Middle frontal gyrus (tissue), 1 donor: ENCODE measurements around the gene E4F1.
"Not testable (repeated sequence)": the region's sequence is repeated elsewhere in the genome, so short reads cannot be mapped to it uniquely, and the experiment has no call there.

ENCODE experiments used
- DNase-seq: peaks from one replicate; pipeline ENCODE4 v3.0.0-alpha.2; 2015; ENCODE audit warnings: low spot score; ENCODE audit errors: extremely low spot score

E4F1 gene

DNA sequence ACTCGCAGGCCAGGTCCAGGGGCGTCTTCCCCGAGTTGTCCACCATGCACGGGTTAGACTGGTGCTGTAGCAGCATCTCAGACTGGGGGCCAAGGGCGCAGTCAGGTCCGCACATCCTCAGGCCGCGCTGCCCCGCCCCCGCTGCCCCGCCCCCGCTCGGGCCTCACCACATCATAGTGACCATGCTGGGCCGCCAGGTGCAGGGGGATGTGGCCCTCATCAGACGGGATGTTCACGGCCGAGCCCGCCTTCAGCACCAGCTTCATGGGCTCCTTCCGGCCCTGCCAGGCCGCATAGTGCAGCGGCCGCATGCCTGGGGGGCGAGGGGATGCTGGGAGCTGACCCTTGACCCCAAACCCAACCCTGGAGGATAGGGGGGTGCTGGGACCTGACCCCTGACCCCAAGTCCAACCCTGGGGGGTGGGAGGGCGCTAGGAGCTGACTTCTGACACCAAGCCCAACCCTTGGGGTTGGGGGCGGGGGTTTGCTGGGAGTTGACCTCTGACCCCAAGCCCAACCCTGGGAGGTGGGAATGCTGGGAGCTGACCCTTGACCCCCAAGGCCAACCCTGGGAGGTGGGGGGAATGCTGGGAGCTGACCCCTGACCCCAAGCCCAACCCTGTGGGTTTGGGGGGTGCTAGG is 34.0 kb upstream of the E4F1 start:
- DNase-seq = no peak

DNA sequence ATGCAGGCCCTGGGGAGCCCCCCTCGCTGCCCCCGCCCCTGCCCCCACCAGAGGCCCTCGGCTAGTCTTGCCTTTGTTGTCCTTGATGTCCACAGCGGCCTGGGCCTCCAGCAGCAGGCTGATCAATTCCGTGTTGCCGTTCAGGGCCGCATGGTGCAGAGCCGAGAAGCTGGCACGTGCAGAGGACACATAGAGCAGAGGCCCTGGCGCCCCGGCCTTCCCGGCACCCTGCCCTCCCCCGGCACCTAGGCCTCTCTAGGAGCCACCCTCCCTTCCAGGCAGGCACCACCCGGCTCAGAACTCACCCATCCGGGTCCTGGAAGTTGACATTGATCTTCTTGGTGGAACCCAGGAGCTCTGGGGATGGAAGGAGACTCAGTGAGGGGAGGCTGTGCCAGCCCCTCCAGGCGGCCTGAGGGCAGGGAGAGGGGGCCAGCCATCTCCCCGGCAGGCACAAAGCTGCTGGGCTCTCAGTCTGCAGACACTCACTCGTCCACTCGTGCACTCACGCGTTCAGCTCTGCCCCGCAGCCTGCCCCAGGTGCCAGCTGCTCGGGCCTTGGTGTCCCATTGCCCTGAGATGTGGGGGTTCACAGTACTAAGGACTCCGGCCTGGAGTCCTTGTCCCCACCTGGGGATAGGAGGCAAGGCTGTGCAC is 33.3 kb upstream of the E4F1 start:
- DNase-seq = no peak

DNA sequence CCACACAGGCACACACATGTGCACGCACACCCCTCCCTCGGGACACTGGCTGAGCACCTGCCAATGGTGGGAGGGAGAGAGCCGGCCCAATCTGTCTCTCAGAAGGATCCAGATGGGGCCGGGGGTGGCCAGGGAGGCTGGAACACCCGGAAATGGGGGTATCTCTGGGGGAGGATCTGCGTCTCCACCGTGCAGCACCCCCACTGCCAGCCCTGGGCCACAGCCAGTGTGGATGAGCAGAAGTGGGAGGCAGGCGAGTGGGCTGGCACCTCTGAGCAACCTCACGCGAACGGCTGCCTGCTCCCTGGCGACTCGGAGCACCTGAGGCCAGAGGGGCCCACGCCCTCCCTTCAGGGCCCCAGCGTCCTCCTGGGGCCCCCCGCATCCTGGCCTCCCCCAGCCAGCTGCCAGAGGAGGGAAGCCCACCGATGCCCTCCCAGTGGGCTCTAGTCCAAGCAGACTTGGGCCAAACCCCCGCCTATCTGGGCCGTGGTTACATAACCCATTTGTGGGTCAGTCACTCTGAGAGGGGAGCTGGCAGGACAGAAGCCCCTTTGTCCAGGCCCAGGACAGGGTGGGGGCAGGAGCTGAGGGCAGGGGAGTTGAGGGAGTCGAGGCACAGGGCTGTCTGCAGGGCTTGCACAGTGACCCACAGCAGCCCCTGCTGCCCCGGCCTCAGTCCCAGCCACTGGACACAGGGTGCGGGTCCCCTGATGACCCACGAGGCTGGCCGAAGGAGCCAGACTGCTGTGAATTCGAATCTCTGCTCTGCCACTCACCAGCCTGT is 32.5 kb upstream of the E4F1 start:
- DNase-seq = no peak

DNA sequence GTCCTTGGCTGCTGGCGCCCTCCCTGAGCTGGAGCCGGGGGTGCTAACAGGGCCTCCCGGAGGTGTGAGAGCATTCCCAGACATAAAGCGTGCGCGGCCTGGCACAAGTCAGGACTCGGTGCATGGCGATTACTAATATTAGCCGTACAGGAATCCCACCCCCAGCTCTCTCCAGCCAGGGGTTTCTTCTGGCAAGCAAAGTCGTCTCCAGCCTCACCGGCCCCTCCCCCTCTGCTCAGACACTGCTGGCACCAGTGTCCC is 32.0 kb upstream of the E4F1 start:
- no peak for DNase-seq

DNA sequence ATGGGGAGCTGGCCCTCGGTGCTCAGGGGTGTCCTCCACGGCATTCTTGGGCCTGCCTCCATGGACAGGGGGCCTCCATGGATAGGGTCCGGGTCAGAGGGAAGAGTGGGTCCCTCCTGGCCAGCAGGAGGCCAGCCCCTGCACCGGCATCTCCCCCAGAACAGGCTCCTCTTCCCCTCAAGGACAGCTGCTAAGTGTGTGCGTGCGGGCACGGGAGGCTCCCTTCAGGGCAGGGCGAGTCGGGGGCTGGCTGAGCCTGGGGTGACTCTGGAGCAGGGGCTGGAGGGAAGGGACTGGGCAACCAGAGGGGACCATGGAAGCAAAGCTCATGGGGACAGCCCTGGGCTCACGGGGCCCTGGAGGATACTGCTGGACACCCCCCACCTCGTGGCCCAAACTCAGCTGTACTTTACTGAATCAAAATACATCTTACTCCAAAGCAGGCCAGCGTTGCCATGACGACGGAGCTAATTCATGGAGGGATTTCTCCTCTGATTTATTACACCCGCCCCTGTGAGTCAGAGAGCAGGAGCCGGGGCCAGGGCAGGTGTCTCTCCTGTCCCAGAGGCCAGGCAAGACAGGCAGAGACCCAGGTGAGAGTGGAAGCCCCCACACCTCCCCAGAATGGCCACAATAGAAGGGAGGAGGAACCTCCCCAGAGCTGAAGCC is 29.1 kb upstream of the E4F1 start:
- no peak for DNase-seq

DNA sequence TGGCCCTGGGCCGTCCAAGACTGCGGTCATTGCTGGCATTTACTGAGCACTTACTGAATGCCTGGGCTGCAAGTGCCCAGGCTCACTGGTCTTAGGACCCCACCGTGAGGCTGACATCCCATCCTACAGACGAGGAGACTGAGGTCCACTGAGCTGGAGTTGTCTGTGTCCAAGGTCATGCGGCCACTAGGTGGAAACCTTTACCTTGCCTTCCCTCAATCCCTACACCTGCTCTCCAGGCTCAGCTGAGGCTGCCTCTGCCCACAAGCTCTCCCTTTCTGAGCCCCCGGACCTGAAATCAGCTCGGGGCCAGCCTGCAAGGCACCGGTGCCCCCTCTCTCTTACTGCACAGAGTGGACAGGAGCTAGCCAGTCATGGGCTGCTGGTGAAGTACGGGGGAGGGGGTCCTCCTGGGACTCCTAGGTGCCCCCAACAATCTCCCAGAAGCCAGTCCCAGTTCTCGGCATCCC is 28.5 kb upstream of the E4F1 start:
- DNase-seq = no peak

DNA sequence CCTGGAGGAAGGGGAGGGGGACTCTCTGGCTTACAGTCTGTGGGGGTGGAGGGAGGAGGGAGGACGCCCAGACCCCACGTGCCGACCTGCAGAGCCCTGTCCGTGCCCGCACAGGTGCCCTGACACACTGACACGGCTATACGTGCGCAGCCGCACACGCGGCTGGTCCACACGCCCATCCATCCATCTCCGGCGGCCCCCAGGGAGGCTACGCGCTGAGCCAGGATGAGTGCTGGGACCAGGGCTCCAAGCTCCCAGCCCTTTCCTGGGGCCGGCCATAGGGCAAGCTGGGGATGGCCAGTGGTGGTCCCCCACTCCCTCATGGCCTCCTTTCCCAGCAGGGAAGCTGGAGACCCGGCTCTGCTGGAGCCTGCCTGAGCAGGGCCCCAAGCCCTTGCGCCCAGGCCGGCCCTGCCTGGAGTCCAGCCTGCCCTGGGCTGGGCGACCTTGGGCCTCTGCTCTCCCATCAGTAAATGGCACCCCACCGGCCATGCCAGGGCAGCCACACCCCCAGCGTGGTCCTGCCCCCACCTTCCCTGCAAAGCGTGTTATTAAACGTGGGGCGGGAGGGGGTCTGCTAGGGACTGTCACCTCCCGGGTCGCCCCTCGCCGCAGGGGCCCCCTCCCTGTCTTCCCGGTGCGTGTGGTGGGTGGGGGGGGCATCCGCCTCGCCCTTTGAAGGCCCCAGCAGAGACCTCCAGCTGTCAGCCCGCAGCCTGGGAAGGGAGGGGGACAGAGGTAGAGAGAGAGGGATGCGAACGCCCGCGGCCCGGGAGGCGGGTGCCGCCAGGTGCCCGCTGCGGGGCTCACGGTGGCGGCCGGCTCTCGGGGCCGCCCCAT is 27.8 kb upstream of the E4F1 start:
- no peak for DNase-seq

DNA sequence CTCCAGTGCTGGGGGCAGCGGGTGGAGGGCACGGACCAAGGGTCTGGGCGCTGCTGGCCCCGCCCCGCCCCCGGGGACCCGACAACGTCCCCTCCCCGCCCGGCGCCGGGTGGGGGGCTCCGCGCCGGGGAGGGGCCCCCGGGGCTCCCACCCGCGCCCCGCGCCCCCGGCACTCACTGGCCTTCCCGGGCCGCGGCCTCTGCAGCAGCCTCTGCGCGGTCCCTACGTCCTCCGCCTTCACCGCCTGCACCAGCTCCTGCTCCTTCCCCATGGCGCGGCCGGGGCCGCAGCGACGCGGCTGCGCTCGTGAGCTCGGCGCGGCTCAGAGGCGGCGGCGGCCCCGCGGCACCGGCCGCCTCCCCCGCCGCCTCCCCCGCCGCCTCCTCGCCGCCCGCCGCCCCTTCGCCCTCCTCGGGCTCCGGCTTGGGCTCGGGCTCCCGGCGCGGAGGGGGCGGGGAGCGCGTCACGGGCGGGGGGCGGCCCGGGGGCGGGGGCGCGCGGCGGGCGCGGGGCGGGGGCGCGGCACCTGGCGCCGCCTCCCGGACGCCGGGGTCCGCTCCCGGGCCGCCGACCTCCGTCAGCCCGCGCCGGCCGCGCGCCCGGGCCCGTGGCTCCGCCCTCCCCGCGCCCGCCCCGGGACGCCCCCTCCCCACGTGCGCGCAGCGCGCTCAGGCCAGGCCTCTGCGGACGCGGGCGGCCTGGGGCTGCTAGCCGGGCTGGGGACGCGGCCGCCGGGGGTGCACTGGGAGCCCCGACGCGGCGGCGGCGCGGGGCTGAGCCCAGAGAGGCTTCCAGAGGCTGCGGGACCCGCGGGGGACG is 27.0 kb upstream of the E4F1 start, which contains the start of gene CASKIN1:
TSS of gene CASKIN1 (minus strand) at position 444 of the 819 bp plus-strand sequence. CDS start at position 271, 173 bp downstream.
- no peak for DNase-seq

DNA sequence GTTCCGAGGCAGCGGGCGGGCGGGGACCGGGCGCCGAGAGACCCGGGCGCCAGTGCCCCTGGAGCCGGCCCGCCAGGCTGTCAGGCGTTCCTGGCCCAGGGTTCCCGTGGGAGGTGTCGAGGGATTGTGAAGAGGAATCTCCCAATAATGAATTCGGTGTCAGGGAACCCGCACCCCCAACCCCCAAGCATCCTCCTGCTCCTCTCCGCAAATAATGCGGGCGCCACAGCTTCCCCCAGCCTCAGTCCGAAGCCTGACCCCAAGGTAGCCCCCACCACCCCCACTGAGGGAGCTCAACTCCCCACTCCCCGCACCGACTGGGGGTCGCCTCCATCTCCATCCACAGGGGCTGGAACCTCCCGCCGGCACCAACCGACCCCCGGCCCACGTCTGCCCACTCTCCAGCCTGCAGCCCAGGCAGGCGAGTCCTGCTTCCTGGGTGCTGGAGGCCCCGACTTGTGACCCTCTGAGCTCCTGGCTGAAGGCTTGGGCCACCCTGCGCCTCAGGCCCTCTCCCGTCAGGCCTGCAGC is 26.3 kb upstream of the E4F1 start:
- DNase-seq = no peak

DNA sequence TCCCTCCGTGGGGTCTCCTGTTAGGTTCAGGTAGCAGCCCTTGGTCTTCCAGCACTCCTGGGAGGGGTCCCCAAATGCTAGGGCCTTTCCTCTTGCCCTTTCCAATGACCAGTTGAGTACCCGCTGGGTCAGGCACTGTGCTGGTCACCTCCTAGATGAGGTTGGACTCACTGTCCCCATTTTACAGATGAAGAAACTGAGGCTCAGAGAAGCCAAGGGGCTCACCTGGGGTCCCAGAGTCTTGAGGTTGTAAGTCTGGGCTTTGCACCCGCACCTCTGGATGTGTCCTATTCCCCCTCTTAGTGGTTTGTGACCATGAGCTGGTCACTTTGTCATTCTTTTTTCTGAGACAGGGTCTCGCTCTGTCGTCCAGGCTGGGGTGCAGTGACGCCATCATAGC is 25.6 kb upstream of the E4F1 start:
- DNase-seq = no peak

DNA sequence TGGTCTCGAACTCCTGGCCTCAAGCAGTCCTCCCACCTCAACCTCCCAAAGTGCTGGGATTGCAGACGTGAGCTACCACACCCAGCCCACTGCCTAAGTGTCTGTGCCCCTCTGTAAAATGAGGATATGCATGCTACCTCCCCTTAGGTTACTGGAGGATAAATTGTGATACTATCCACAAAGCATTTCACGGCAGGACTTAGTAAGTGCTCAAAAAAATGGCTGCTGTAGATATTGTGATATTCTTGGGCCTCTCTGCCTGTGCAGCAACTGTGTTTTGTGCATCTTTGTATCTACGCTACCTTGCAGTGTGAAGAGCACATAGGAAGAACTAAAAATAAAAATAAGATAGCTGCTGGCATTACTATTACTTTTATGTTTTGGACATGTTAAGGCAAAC is 25.1 kb upstream of the E4F1 start:
- DNase-seq = no peak

DNA sequence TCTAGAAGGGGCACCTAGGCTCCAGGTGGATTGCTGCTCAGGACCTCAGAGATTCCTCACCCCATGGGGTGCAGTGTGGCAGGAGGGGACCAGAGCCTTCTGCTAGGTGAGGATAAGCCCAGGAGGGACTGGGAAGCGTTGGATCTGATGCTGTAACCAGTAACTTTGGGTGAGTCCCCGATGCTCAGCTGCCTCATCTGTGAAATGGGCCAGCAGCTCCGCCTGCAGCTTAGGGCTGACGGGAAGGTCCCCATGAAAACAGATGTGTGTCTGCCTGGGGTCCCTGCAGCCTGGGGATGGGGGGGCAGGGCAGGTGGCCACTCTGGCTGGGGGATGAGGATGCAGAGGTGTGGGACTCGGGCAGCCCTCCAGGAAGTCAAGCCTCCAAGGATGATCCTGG is 24.3 kb upstream of the E4F1 start:
- DNase-seq = no peak

DNA sequence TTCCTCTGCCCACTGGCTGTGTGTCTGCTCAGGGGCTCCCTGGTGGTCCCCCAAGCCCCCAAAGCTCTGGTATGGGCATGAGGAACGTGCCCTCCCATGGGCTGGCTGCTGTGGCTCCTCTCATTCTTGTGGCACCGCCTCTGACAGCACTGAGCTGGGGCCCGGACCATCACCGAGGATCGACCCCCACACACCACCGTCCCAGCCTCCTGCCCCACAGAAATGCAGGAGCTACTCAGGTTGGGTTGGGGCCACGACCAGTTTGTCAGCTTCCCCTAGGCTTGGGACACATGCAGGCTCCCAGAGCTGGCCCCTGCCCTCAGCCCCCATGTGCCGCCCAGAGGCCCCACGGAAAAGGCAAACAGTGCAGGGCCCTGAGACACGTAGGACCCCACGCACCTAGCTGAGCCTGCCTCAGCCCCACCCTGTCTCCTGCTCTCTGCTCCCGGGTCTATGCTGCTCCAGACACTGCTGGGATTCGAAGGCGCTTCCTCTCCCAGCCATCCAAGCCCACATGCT is 23.7 kb upstream of the E4F1 start:
- no peak for DNase-seq

DNA sequence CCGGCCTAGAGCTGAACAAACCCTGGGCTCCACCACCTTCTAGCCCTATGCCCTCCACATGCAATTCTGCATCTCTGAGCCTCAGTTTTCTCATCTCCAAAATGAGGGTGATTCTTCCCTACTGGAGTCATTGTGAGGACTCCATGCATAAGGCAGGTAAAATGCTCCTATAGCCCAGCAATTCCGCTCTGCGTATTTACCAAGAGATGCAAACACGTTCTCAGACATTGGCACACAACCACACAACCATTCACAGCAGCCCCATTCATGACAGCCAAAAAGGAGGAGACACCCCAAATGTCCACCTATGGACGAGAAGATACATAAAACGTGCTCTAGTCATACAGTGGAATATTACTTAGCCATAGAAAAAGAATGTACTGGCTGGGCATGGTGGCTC is 23.1 kb upstream of the E4F1 start:
- DNase-seq = no peak

DNA sequence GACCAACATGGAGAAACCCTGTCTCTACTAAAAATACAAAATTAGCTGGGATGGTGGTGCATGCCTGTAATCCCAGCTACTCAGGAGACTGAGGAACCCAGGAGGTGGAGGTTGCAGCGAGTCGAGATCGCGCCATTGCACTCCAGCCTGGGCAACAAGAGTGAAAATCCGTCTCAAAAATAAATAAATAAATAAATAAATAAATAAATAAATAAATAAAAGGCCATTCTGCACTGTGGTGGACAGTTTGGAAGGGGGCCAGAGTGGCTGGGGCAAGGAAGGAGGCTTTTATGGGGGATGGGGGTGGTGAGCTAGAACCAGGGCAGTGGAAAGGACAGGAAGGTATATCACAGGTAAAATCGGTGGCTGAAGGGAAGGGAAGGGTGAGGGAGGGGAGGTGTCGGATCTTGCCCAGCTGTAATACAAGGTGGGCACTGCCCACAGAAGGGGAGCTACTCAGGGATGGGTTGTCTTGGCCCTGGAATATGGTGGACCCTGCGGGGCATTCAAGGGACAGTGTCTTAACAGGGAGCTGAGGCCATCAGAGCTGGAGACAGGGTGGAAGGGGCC is 20.2 kb upstream of the E4F1 start:
- not testable (repeated sequence) for DNase-seq

DNA sequence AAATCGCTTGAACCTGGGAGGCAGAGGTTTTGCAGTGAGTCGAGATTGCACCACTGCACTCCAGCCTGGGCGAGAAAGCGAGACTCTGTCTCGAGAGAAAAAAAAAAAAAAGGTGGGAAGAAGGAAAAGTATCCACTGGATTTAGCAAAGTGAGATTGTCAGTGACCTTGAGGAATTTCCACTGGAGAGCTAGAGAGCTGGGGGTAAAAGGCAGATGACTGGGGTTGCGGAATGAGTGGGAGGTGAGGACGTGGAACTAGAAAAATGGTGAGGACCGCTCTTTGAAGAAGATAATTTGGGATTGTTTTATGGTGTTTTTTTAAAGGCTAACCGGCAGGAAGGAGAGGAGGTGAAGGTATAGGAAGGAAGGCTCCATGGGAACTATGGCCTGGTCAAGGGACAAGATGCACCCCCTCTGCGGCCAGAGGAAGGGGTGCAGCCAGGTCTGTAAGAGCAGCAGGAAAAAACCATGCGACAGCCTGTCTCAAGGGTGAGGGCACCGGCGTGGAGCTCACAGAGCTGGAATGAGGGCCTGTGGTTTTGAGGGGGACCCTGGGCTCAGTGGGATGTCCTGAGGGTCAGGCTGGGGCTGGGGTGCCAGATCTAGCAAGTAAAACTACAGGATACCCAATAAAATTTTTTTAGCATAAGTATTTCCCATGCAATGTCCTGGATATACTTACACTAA is 18.8 kb upstream of the E4F1 start:
- DNase-seq = no peak

DNA sequence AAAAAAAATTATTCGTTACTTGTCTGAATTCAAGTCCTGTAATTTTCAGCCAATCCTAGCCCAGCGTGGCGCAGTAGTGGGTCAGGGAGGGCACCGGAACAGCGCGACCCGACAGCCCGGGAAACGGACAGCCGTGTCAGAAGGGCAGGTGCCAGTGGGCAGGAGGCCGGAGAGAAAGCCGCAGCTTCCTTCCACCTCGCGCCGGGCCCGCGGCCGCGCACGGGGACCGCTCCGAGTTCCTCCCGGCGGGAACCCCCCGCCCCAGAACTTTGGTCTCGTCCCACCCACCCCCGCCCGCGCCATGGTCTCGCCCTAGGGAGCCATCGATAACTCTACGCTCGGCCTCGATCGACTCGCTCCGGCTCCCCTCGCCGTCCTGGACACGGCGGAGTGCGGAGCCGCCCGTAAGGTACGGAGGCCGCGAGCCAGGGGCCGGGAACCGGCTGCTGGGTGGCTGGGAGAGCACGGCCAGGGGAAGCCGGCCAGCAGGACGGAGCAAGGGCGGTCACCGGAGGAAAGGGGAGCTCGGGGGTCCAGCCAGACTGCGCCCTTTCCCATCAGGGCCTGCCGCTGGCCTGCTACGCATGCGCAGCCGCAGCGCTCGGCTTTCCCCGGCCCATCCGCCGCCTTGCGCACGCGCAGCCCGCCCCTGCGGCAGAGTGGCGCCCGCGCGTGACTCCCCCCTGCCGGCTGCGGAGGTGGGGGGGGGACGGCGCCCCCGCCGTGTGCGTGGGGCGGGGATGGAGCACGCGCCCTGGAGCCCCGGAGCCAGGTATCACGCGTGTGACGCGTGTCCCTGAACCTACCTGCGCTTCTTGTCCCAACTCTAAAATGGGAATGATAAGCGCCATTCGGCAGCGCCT is 18.1 kb upstream of the E4F1 start, which contains the start of gene MLST8:
TSS of gene MLST8 (plus strand) at position 351 of the 863 bp plus-strand sequence. CDS start 632 bp downstream, outside the sequence.
- DNase-seq = peak; percentile 80

DNA sequence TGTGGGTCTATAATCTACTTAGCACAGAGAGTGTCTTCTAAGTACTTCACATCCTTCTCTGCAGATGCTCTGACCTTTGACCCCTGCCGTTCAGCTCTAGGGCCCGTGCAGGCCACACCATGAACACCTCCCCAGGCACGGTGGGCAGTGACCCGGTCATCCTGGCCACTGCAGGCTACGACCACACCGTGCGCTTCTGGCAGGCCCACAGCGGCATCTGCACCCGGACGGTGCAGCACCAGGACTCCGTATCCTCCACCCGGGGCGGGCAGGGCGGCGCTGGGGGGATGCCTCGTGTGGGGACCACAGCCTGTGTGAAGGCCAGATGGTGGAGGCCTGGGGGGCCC is 17.5 kb upstream of the E4F1 start:
- no peak for DNase-seq
